A549 (cell line): Measurements from ENCODE around the gene TGFBR2. TPM values are rescaled to one million over a fixed set of nuclear protein-coding genes. Genes with fewer than 3 reads are reported as not detected.

Source experiments
- ATAC-seq, 2 experiments: fragments of 200-7000 bp in 1 of 2; fragments of >200 bp in 1 of 2; cut with Nextera tagmentation in 1 of 2; cut with Tn5 transposase in 1 of 2; 3 replicates each; pipeline versions ENCODE4 v1.8.0 to v1.9.1; 2018 to 2020; ENCODE audit warnings: mild to moderate bottlenecking in 1 of 2, moderate library complexity in 1 of 2
- CTCF ChIA-PET: fragments of 300-600 bp; sonication (Branson Sonifier 250); formaldehyde crosslinking; extraction: SDS; loops from one replicate; lab custom pipeline; 2021; ENCODE audit warnings: antibody characterized with exemption, inconsistent platforms; lab: Yijun Ruan, JAX
- POLR2A ChIA-PET: fragments of 350-600 bp; formaldehyde crosslinking; extraction: SDS; loops from one replicate; lab custom pipeline; 2021; ENCODE audit warnings: antibody characterized with exemption, inconsistent platforms; lab: Yijun Ruan, JAX
- DNase-seq, 2 experiments: peaks; one replicate each; pipeline versions ENCODE4 v3.0.0 to v3.0.0-alpha.2; 2011 to 2016; ENCODE audit warnings: low read depth in 1 of 2, low spot score in 1 of 2
- FAIRE-seq: peaks from 2 replicates; lab custom pipeline; 2011; peaks lifted over from hg19 to GRCh38; lab: Jason Lieb, UNC
- H3K27ac ChIP-seq, 2 experiments: fragments of >200 bp; sonication (Bioruptor Twin); formaldehyde crosslinking; 3 replicates each; pipeline ENCODE4 v1.5.1; 2016 to 2017
- H3K4me1 ChIP-seq: fragments of >200 bp; sonication (Bioruptor Twin); formaldehyde crosslinking; 3 replicates; pipeline ENCODE4 v1.6.1; 2016
- H3K4me2 ChIP-seq: fragments of >200 bp; sonication (Bioruptor Twin); formaldehyde crosslinking; 3 replicates; pipeline ENCODE4 v1.6.1; 2016
- H3K4me3 ChIP-seq: fragments of >200 bp; sonication (Bioruptor Twin); formaldehyde crosslinking; 3 replicates; pipeline ENCODE4 v1.5.1; 2016
- H3K9me3 ChIP-seq: fragments of >200 bp; sonication (Bioruptor Twin); formaldehyde crosslinking; 3 replicates; pipeline ENCODE4 v1.6.1; 2016
- ATOH8 ChIP-seq: fragments of 250-450 bp; sonication (Bioruptor Pico); IDR thresholded peaks from 2 replicates; pipeline ENCODE4 v1.5.0; 2020; ENCODE audit warnings: low read depth, mild to moderate bottlenecking, moderate library complexity
- BCL3 ChIP-seq: fragments of >200 bp; sonication (Bioruptor Twin); formaldehyde crosslinking; IDR thresholded peaks from 3 replicates; pipeline ENCODE4 v1.6.1; 2016
- CBX2 ChIP-seq: fragments of 200-600 bp; sonication (generic); IDR thresholded peaks from 2 replicates; pipeline ENCODE4 v1.6.1; 2016; ENCODE audit warnings: low read depth, mild to moderate bottlenecking, borderline replicate concordance
- CBX8 ChIP-seq: fragments of 200-600 bp; sonication (generic); IDR thresholded peaks from 2 replicates; pipeline ENCODE4 v1.6.1; 2016
- CHD2 ChIP-seq: fragments of 150-350 bp; IDR thresholded peaks from 2 replicates; pipeline ENCODE4 v1.6.1; 2014; ENCODE audit warnings: low read length; ENCODE audit not compliant: partially characterized antibody
- ESRRA ChIP-seq: fragments of 150-350 bp; IDR thresholded peaks from 2 replicates; pipeline ENCODE4 v1.6.1; 2014; ENCODE audit warnings: mild to moderate bottlenecking, low read length, borderline replicate concordance
- FOSB ChIP-seq: fragments of 250-450 bp; sonication (Bioruptor Pico); IDR thresholded peaks from 2 replicates; pipeline ENCODE4 v1.5.0; 2020; ENCODE audit warnings: mild to moderate bottlenecking, moderate library complexity
- FOSL2 ChIP-seq, 2 experiments: fragments of 450-650 bp in 1 of 2; fragments of >200 bp in 1 of 2; sonication (Bioruptor Twin) in 1 of 2; formaldehyde crosslinking; IDR thresholded peaks; 2 replicates each; pipeline versions ENCODE4 v1.5.0 to v1.6.1; 2016 to 2020; ENCODE audit warnings: mild to moderate bottlenecking in 1 of 2, moderate library complexity in 1 of 2
- FOXS1 ChIP-seq: fragments of 250-450 bp; sonication (Bioruptor Pico); IDR thresholded peaks from 2 replicates; pipeline ENCODE4 v1.5.0; 2020; ENCODE audit warnings: mild to moderate bottlenecking, moderate library complexity
- GATA3 ChIP-seq: IDR thresholded peaks from 2 replicates; pipeline ENCODE4 v1.6.1; 2012; ENCODE audit warnings: borderline replicate concordance
- HDAC2 ChIP-seq: fragments of 200-600 bp; sonication (generic); IDR thresholded peaks from 2 replicates; pipeline ENCODE4 v1.6.1; 2016
- HMGXB4 ChIP-seq: fragments of 250-450 bp; sonication (Bioruptor Pico); IDR thresholded peaks from 2 replicates; pipeline ENCODE4 v1.5.0; 2021; ENCODE audit warnings: mild to moderate bottlenecking, moderate library complexity, borderline replicate concordance
- HOXA7 ChIP-seq: fragments of 250-450 bp; sonication (Bioruptor Pico); IDR thresholded peaks from 2 replicates; pipeline ENCODE4 v1.5.0; 2020; ENCODE audit warnings: mild to moderate bottlenecking, moderate library complexity
- JUN ChIP-seq, 2 experiments: fragments of >200 bp; sonication (Bioruptor Twin); formaldehyde crosslinking; IDR thresholded peaks; 2 replicates in 1 of 2; 3 replicates in 1 of 2; pipeline ENCODE4 v1.6.1; 2016 to 2017
- JUNB ChIP-seq: fragments of >200 bp; sonication (Bioruptor Twin); formaldehyde crosslinking; IDR thresholded peaks from 2 replicates; pipeline ENCODE4 v1.6.1; 2016
- KDM1A ChIP-seq: fragments of 200-600 bp; sonication (generic); IDR thresholded peaks from 2 replicates; pipeline ENCODE4 v1.6.1; 2016; ENCODE audit warnings: low read depth, mild to moderate bottlenecking
- MAFK ChIP-seq: fragments of 450-650 bp; IDR thresholded peaks from 2 replicates; pipeline ENCODE4 v1.6.1; 2014; ENCODE audit not compliant: partially characterized antibody
- MAZ ChIP-seq: fragments of 150-350 bp; IDR thresholded peaks from 2 replicates; pipeline ENCODE4 v1.6.1; 2014; ENCODE audit warnings: antibody characterized with exemption, low read depth, low read length, borderline replicate concordance
- MYC ChIP-seq: IDR thresholded peaks from 2 replicates; pipeline ENCODE4 v1.6.1; 2012; ENCODE audit warnings: mild to moderate bottlenecking, inconsistent platforms, low read length, improper control_type of control experiment, borderline replicate concordance
- PBX3 ChIP-seq: IDR thresholded peaks from 2 replicates; pipeline ENCODE4 v1.6.1; 2012
- PHF8 ChIP-seq: fragments of 200-600 bp; sonication (generic); IDR thresholded peaks from 2 replicates; pipeline ENCODE4 v1.6.1; 2016; ENCODE audit warnings: low read depth, mild to moderate bottlenecking, antibody characterized with exemption, moderate library complexity, borderline replicate concordance
- POLR2A ChIP-seq: IDR thresholded peaks from 2 replicates; pipeline ENCODE4 v1.6.1; 2012; ENCODE audit warnings: mild to moderate bottlenecking, low read length
- POLR2AphosphoS2 ChIP-seq: conservative IDR thresholded peaks from 2 replicates; pipeline ENCODE4 v1.6.1; 2012; ENCODE audit warnings: low read length, improper control_type of control experiment, inconsistent platforms
- RNF2 ChIP-seq: fragments of 200-600 bp; sonication (generic); IDR thresholded peaks from 2 replicates; pipeline ENCODE4 v1.6.1; 2016; ENCODE audit warnings: low read depth, mild to moderate bottlenecking, antibody characterized with exemption, moderate library complexity, borderline replicate concordance
- SREBF2 ChIP-seq: fragments of 450-650 bp; IDR thresholded peaks from 2 replicates; pipeline ENCODE4 v1.6.1; 2014; ENCODE audit warnings: mild to moderate bottlenecking, moderate library complexity
- USF2 ChIP-seq: fragments of 450-650 bp; IDR thresholded peaks from 2 replicates; pipeline ENCODE4 v1.6.1; 2014; ENCODE audit warnings: antibody characterized with exemption
- ZNF302 ChIP-seq: fragments of 250-450 bp; sonication (Bioruptor Pico); IDR thresholded peaks from 2 replicates; pipeline ENCODE4 v1.9.0; 2021; ENCODE audit warnings: inconsistent platforms, mild to moderate bottlenecking, moderate library complexity
- WGBS: methylation state at CpG from one replicate; pipeline ENCODE4 v1.1.6; 2017; ENCODE audit errors: missing lambda C conversion rate; 5-methylcytosine and 5-hydroxymethylcytosine counted together
- polyA plus RNA-seq, 4 experiments: library from polyadenylated mRNA; depleted of rRNA in 3 of 4; stranded (reverse); fragments of >200 nt; fragmentation: RNase III in 1 of 4; extraction: RNeasy Plus Mini Kit Qiagen cat#74134 plus additional on column Dnase treatment in 1 of 4; gene quantifications; 2 replicates in 3 of 4; 3 replicates in 1 of 4; pipeline ENCODE4 v1.2.3, GENCODE V29; 2011 to 2017

Gene TGFBR2
- polyA plus RNA-seq, 2 of the 4 experiments (the other 2 are of a cell fraction), result 48.5 to 97.4 TPM

- no peak for TF ChIP-seq MAZ
- peak; percentile 83 to 92 for TF ChIP-seq JUN (IDR thresholded peaks at IDR 0.05)
- no peak for TF ChIP-seq POLR2AphosphoS2
- TF ChIP-seq CBX8, result no peak
- peak; percentile 92 for TF ChIP-seq JUNB
- TF ChIP-seq HMGXB4 (CRISPR knock-in tag), result no peak
- no peak for TF ChIP-seq HOXA7 (CRISPR knock-in tag)
- TF ChIP-seq KDM1A, result no peak
- TF ChIP-seq USF2, result no peak
- TF ChIP-seq ATOH8 (CRISPR knock-in tag), result no peak
- TF ChIP-seq CBX2, result no peak
- peak; percentile 87 for TF ChIP-seq GATA3
- no peak for TF ChIP-seq HDAC2
- peak; percentile 90 for TF ChIP-seq FOSL2 (IDR thresholded peaks at IDR 0.05)
- peak; percentile 86 for TF ChIP-seq FOSL2 (CRISPR knock-in tag; IDR thresholded peaks at IDR 0.05)
- TF ChIP-seq POLR2A, result no peak
- peak; percentile 72; the same call in 1 of the 2 replicates for TF ChIP-seq FOXS1
- TF ChIP-seq SREBF2, result no peak
- TF ChIP-seq BCL3, result 0 out of 3 replicates have a peak, but pooled peaks have one; percentile 62
- no peak for TF ChIP-seq PHF8
- 0 out of 2 replicates have a peak, but pooled peaks have one; percentile 29 for TF ChIP-seq PBX3
These were observed 53.1 kb downstream of the TGFBR2 start (continued) for GRCh38 chr3:30659270-30660130.

- H3K9me3 ChIP-seq, result no peaks in the 10 kb centered on the region
- WGBS, result 81% methylated on average over 3 of the region's 3 CpGs
- CTCF ChIA-PET, result interaction anchor here (1.4 kb wide), 1 partner anchor 33 kb away, joined by 7 read pairs; no protein-coding TSS in a partner anchor
- H3K4me2 ChIP-seq, result peak overlapping the region; percentile 89
- H3K27ac ChIP-seq, result peak overlapping the region; percentile 95 to 97
- peaks cover 56% of the 10 kb centered on the region for H3K4me1 ChIP-seq
- DNase-seq, result no peak
- TF ChIP-seq MYC, result no peak
- TF ChIP-seq FOXS1, result no peak
- no peak for TF ChIP-seq CHD2
- TF ChIP-seq MAFK, result no peak
- no peak for TF ChIP-seq RNF2
- no peak for TF ChIP-seq ZNF302 (CRISPR knock-in tag)
- TF ChIP-seq HOXA7 (CRISPR knock-in tag), result no peak
- TF ChIP-seq ESRRA, result no peak
- TF ChIP-seq MAZ, result no peak
- TF ChIP-seq FOSB (CRISPR knock-in tag), result no peak
- TF ChIP-seq JUNB, result no peak
- TF ChIP-seq, all 56 proteins: peak for 0
- H3K4me3 ChIP-seq, result no peak overlapping the region
- POLR2A ChIA-PET, result no interaction called here
- FAIRE-seq (no peak), ATAC-seq (no peak)
These were observed 53.7 kb downstream of the TGFBR2 start for GRCh38 chr3:30660136-30660535.
